HG03575 (cell line): ENCODE data around the gene TPRG1.

Experiments used
- ATAC-seq: cut with Tn5 transposase; IDR thresholded peaks from one replicate; pipeline ENCODE4 v1.9.1; 2021; ENCODE audit not compliant: unreplicated experiment, insufficient number of reproducible peaks, low FRiP score; ENCODE audit errors: extremely low read depth

The TPRG1 gene

DNA sequence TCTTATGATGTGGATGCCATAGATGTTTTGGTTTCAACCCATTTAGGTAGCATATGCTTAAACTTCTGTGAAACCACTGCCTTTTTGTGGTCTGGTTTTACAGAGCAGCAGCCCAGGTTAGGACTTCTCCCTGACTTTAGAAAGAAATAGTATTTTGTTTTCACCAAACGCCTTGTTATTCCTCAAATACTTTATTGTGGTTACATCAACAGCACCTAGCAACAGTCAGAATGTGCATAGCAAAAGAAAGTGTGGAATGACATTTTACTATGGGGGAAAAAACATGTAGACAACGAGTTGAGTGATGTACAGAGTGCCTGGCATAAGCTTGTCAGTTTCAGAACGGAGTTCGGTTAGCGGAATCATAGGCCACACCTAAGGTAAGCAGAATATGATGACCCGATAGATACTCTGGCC lies 159.2 kb downstream of the TPRG1 start:
- no peak for ATAC-seq

- ATAC-seq: no peak
Observed at GRCh38 chr3:189334064-189334920, 162.5 kb downstream of the TPRG1 start.

DNA sequence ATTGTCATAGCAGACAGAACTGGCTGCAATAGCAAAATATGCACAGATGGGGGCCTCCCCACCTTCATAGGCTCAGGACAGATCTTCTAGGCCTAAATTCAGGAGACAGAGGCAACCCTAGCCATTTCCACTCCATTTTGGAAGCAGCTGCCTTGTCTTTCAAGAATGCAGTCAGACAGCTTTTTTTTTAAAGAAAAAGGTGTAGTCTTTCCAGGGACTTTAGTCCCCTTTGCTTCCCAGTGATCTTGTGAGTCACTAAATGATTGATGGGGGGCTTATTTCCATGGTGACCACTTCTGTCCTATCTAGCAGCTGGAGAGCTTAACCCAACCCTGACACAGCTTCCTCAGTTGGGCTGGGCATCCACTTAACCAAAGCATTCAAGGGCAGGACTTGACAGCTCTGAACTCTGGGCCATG lies 165.9 kb downstream of the TPRG1 start:
- ATAC-seq: no peak

DNA sequence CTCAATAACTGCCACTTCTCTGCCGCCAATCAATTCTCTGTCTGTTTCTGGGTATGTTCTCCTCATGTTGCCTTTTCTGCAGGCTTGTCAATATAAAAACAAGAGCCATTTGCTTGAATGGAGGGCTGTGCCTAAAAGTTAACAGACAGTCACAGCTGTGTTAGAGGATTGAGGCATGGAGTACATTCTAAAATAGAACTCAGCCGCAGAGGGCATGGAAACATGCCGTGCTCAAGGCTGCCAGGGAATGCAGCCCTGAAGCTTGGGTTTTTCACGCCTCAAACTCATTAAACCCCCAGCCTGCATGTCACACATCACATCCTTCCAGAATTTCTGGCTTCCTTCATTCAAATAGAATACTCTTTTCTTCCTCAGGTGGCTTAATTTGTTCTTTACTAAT lies 166.6 kb downstream of the TPRG1 start:
- no peak for ATAC-seq

DNA sequence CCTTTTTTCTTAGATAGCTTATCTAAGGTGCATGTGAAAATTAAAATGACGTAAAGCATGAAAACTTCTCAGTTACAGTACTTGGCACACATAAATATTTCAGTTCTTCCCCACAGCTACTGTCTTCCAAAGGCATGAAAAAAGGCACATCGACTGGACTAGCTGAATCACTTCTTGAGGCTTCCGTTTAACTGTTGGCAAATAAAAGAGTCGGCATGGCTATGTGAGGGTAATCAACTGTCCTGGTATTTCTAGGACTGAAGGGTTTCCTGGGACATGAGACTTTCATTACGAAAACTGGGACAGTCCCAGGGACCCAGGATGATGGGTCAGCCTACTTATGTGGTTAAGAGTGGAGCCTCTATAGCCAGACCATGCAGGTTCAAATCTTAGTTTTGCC lies 168.2 kb downstream of the TPRG1 start:
- ATAC-seq: no peak

DNA sequence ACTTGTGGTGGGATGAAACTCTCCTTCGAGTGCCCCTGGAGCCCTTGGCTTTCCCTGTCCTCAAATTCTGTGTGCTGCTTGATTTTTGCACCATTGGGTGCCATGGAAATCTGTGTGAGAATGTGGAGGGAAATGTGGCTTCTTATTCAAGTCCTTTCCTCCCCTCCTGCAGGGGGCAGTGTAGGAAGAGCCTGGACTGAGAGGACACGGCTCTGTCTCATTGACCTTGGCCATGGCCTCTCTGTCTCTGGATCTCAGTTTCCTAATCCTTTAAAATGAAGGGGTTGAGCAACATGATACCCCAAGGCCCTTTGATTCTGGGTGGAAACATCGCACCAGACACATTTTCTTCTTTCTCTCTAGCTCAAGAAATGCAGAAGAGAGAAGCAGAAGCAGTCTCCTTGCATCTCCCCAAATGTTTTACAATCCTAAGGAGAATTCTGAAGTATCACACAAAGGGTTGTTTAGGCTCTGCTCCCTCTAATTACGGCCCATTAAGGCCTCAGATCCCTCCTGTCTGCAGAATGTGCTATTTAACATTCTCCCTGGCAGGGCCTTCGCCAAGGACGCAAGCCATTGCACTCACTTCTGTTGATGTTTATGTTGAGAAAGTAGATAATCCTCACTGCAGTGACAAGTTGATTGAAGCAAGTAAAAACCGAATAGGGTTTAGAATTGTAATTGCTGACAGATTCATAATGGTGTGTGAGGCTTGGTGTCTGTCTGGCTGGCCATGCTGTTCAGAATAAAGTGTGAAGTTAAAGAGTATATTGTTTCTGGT lies 169.1 kb downstream of the TPRG1 start:
- no peak for ATAC-seq

- no peak for ATAC-seq
Observed at GRCh38 chr3:189342811-189343210, 171.0 kb downstream of the TPRG1 start.

DNA sequence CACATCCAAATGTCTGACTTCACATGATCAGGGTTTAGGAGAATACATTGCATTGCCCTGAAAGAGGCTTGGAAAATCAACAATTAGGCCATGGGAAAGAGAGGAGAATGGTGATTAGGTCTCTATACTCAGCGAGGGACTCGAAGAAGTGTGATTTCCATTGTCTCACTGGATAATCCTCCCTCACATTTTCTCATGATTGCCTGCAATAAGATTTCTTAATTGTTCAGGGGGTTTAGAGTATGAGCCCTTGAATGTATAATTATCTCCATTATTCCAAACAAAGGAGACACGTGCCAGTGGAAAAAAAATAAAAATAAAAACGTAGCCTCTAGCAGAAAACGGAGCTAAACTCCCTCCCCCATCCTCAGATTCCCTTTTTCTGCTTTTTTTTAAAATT lies 173.2 kb downstream of the TPRG1 start:
- ATAC-seq: no peak

GRCh38 chr3:189349772-189350171 lies 178.0 kb downstream of the TPRG1 start:
- no peak for ATAC-seq

DNA sequence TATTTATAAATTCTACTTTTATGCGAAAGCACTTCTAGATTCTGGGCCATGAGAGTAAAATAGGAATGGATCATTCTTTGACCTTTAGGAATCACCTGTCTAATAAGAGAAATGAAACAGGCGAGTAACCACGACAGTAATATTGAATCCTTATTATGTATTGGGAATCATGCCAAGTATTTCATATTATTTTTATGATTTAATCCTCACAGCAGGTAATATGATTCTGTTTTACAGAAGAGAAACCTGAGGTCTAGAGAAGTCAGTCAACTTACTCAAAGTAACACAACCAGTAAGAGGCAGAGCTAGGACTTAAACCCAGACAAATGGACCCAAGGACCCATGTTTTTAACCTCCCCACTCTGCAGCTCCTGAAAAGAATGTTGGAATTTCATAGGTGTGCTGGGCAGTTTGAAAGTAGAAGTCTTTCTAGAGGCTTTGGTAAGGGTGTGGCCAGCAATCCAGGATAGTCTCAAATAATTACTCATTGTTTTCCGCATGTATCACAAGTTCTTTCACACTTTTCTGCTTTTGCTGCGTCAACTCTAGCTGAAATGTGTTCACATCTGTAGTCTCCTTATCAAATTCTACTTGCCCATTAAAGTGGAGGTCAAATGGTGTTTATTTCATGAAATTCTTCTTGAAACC lies 181.7 kb downstream of the TPRG1 start:
- no peak for ATAC-seq

- no peak for ATAC-seq
Observed at GRCh38 chr3:189353988-189354889, 182.5 kb downstream of the TPRG1 start.

- ATAC-seq: no peak
Observed at GRCh38 chr3:189355115-189355480, 183.3 kb downstream of the TPRG1 start.

DNA sequence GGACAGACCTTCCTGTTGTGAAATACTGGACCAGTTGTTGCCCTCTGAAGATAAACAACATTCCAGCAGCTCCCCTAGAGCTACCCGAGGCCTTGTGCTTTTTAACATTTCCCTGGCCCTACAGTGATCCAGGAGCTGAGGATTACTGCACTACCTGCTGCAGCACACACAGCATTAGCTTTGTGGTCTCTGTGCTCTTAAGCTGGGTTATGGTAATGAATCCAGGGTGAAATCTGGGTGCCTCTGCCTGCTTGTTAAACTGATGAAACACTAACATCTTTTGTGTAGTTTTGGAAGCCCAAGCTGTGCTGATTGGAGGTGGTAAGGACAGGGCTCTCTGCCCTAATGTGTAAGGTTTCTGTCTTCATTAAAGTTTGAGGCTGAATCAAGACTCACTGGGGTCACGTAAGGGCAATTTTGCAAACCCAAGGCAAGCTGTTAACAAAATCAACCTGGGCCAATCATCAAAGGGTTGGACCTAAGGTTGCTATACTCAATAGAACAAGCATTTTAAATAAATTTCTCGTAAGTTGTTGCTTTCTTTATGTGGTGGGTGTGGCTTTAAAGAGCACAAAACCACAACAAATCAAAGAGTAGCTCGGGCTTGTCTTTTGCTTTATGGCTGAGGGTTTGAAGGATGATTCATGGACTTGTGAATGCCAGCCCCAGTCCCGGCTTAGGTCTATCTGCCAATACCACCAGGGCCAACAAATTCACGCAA lies 183.9 kb downstream of the TPRG1 start:
- ATAC-seq: no peak

DNA sequence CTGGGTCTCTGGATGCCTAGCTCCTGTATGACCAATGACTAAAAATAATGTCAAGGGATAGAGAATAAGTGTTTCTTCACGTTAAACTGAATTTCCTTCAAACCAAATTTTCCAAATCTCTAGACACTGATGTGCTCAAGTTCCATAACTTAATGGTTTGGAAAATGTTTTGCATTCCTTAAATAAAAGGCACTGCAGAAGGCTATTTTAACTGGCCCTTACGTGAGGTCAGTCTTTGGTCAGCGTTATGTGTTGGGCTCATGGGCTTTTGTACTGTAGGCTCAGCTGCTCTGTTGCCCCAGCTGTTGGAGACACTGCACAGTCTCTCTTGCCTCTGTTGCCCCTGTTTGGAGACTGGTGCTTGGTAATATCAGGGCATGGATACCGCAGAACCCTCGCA lies 188.5 kb downstream of the TPRG1 start:
- ATAC-seq: no peak

- no peak for ATAC-seq
Observed at GRCh38 chr3:189361103-189361835, 189.5 kb downstream of the TPRG1 start.

DNA sequence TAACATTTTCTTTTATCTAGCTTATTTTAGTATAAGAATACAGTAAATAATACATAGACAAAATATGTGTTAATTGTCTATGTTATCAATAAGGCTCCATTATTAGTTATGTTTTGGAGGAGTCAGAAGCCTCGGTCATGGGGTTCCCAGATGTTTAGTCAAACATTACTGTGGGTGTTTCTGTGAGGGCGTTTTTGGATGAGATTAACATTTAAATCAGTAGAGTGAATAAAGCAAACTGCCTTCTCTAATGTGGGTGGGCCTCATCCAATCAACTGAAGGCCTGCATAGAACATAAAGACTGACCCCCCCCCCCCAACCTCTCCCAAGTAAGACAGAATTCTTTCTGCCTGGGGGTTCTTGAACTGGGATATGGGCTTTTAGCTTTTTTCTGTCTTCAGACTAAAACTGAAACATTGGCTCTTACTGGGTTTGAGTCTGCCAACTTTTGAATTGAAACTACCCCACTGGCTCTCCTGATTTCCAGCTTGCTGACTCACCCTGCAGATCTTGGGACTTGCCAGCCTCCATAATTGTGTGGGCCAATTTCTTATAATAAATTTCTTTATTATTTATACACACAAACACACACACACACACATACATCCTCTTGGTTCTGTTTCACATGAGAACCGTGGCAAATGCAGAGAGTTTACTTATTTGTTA lies 192.0 kb downstream of the TPRG1 start:
- ATAC-seq: no peak
